SK-N-SH treated with all-trans-retinoic acid at 6 μM for 48 hours (cell line): ENCODE results near the gene IGSF22.
A peak's percentile ranks its signal among the peaks of the same experiment; 100 is the strongest.

Source experiments
- ATAC-seq: fragments of 200-7000 bp; cut with Tn5 transposase; 3 replicates; pipeline ENCODE4 v1.9.1; 2020; ENCODE audit warnings: mild to moderate bottlenecking, moderate library complexity
- ARNTL ChIP-seq: fragments of 450-650 bp; formaldehyde crosslinking; IDR thresholded peaks from 2 replicates; pipeline ENCODE4 v1.5.0; 2020; ENCODE audit warnings: low read depth, mild to moderate bottlenecking, moderate library complexity, borderline replicate concordance
- BACH2 ChIP-seq: fragments of 250-450 bp; sonication (Bioruptor Pico); IDR thresholded peaks from 2 replicates; pipeline ENCODE4 v1.9.0; 2021; ENCODE audit warnings: mild to moderate bottlenecking, borderline replicate concordance
- CSDC2 ChIP-seq: fragments of 250-450 bp; sonication (Bioruptor Pico); IDR thresholded peaks from 2 replicates; pipeline ENCODE4 v1.5.0; 2020; ENCODE audit warnings: mild to moderate bottlenecking, moderate library complexity
- ESRRG ChIP-seq: fragments of 250-450 bp; sonication (Bioruptor Pico); IDR thresholded peaks from 2 replicates; pipeline ENCODE4 v1.6.1; 2021; ENCODE audit warnings: mild to moderate bottlenecking
- GLIS3 ChIP-seq: fragments of 250-450 bp; sonication (Bioruptor Pico); IDR thresholded peaks from 2 replicates; pipeline ENCODE4 v1.5.0; 2020; ENCODE audit warnings: mild to moderate bottlenecking, moderate library complexity
- ISL1 ChIP-seq: fragments of 250-450 bp; sonication (Bioruptor Pico); IDR thresholded peaks from 2 replicates; pipeline ENCODE4 v2.1.2; 2022; ENCODE audit warnings: mild to moderate bottlenecking, moderate library complexity
- OSR1 ChIP-seq: fragments of 250-450 bp; sonication (Bioruptor Pico); IDR thresholded peaks from 2 replicates; pipeline ENCODE4 v1.8.0; 2022; ENCODE audit warnings: moderate library complexity, mild to moderate bottlenecking, inconsistent platforms
- PPARA ChIP-seq: fragments of 250-450 bp; sonication (Bioruptor Pico); IDR thresholded peaks from 2 replicates; pipeline ENCODE4 v1.5.0; 2020; ENCODE audit warnings: mild to moderate bottlenecking, borderline replicate concordance
- RARB ChIP-seq: fragments of 250-450 bp; sonication (Bioruptor Pico); IDR thresholded peaks from 2 replicates; pipeline ENCODE4 v1.8.0; 2021; ENCODE audit warnings: mild to moderate bottlenecking, moderate library complexity
- SNAI2 ChIP-seq: fragments of 250-450 bp; sonication (Bioruptor Pico); IDR thresholded peaks from 2 replicates; pipeline ENCODE4 v1.5.0; 2020; ENCODE audit warnings: mild to moderate bottlenecking, moderate library complexity
- TCF4 ChIP-seq: fragments of 250-450 bp; sonication (Bioruptor Pico); IDR thresholded peaks from 2 replicates; pipeline ENCODE4 v1.8.0; 2021; ENCODE audit warnings: mild to moderate bottlenecking, moderate library complexity, borderline replicate concordance
- TOX ChIP-seq: fragments of 250-450 bp; sonication (Bioruptor Pico); IDR thresholded peaks from 2 replicates; pipeline ENCODE4 v1.8.0; 2021; ENCODE audit warnings: mild to moderate bottlenecking, moderate library complexity, borderline replicate concordance
- ZC3H10 ChIP-seq: fragments of 250-450 bp; sonication (Bioruptor Pico); IDR thresholded peaks from 2 replicates; pipeline ENCODE4 v1.5.1; 2021; ENCODE audit warnings: mild to moderate bottlenecking, moderate library complexity
- ZFP3 ChIP-seq: fragments of 250-450 bp; sonication (Bioruptor Pico); IDR thresholded peaks from 2 replicates; pipeline ENCODE4 v1.5.0; 2020; ENCODE audit warnings: mild to moderate bottlenecking, moderate library complexity
- ZFP30 ChIP-seq: fragments of 450-650 bp; formaldehyde crosslinking; IDR thresholded peaks from 2 replicates; pipeline ENCODE4 v1.5.0; 2022; ENCODE audit warnings: mild to moderate bottlenecking, moderate library complexity
- ZNF565 ChIP-seq: fragments of 450-650 bp; formaldehyde crosslinking; conservative IDR thresholded peaks from 2 replicates; pipeline ENCODE4 v1.5.0; 2020; ENCODE audit warnings: low read depth, mild to moderate bottlenecking, moderate library complexity
- ZNF8 ChIP-seq: fragments of 450-650 bp; formaldehyde crosslinking; IDR thresholded peaks from 2 replicates; pipeline ENCODE4 v1.5.0; 2020; ENCODE audit warnings: mild to moderate bottlenecking, moderate library complexity
- TF ChIP-seq, protein P1 (sequence below): fragments of 250-450 bp; sonication (Bioruptor Pico); IDR thresholded peaks from 2 replicates; pipeline ENCODE4 v1.5.1; 2020; ENCODE audit warnings: low read depth, mild to moderate bottlenecking, moderate library complexity
- TF ChIP-seq, protein P2 (sequence below): fragments of 250-450 bp; sonication (Bioruptor Pico); IDR thresholded peaks from 2 replicates; pipeline ENCODE4 v1.8.0; 2021; ENCODE audit warnings: low read depth, mild to moderate bottlenecking, moderate library complexity, borderline replicate concordance
- TF ChIP-seq, protein P3 (sequence below): fragments of 250-450 bp; sonication (Bioruptor Pico); IDR thresholded peaks from 2 replicates; pipeline ENCODE4 v1.5.1; 2021; ENCODE audit warnings: mild to moderate bottlenecking, moderate library complexity
- TF ChIP-seq, protein P4 (sequence below): fragments of 250-450 bp; sonication (Bioruptor Pico); IDR thresholded peaks from 2 replicates; pipeline ENCODE4 v1.5.0; 2020; ENCODE audit warnings: mild to moderate bottlenecking, moderate library complexity

Gene IGSF22

DNA sequence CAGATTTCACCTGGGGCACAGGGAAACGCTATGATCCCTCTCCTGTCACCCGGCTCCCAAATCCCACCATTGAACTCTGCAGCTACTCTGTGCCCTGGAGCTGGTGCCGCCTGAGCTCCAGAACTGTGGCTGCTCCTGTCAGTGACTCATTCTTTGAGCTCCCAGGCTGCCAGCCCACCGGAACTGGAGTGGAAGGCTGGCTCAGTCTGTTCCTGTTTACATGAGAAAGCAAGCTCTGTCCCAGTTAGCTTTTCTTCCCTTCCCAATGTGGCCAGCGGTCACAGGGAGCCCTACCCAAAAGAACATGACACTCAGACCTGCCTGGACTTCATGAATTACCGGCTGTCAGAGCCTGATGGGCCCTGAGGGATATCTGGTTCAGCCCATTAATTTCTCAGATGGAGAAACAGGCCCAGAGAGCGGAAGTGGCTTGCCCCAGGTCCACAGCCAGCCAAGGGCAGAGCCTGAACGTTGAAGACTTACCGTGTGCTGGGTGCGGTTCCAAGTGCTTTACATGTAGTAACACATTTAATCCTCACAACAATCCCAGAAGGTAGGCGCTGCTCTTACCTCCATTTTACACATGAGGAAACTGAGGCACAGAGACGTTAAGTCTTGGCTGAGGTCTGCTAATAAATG is 23.8 kb upstream of the IGSF22 start:
- ATAC-seq, result peak; percentile 99
- no peak for TF ChIP-seq ARNTL
- TF ChIP-seq ESRRG (CRISPR knock-in tag), result no peak
- TF ChIP-seq OSR1 (CRISPR knock-in tag), result no peak
- no peak for TF ChIP-seq CSDC2 (CRISPR knock-in tag)
- no peak for TF ChIP-seq PPARA (CRISPR knock-in tag)
- TF ChIP-seq ZFP30 (CRISPR knock-in tag), result no peak
- TF ChIP-seq ZNF8, result no peak
- no peak for TF ChIP-seq TCF4
- TF ChIP-seq ZC3H10 (CRISPR knock-in tag), result no peak
- no peak for TF ChIP-seq TOX (CRISPR knock-in tag)

DNA sequence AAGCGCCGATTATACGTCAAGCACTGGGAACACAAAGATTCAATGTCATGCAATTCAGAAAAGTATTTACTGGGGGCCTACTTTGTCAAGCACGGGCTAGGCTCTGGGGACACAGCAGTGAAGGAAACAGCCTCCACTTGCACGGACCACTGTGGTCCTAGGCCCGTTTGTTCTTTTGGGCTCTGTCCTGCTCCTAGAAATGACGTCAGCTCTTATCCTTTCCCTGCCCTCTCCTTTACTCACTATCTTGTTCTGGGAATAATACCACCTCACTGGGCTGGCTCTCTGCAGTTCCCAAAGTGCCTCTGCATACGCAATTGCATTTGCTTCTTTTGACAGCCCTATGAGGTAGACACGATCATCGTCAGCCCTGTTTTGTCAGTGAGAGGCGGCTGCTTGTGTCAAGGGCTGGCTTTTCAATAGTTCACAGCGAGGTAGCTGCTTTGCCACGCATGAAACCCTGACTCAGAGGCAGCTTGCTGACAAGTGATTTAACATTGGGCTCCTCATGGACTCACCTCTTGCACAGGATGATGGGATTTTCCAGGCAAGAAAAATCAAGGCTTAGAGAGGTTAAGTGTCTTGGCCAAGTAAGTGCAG is 22.9 kb upstream of the IGSF22 start:
- 0 out of 3 replicates have a peak, but pooled peaks have one; percentile 20 for ATAC-seq
- TF ChIP-seq ZC3H10 (CRISPR knock-in tag) (no peak), CSDC2 (CRISPR knock-in tag) (no peak), GLIS3 (CRISPR knock-in tag) (no peak), TOX (CRISPR knock-in tag) (no peak; the same call in 1 of the 2 replicates), TCF4 (no peak), ISL1 (CRISPR knock-in tag) (no peak), RARB (no peak)

DNA sequence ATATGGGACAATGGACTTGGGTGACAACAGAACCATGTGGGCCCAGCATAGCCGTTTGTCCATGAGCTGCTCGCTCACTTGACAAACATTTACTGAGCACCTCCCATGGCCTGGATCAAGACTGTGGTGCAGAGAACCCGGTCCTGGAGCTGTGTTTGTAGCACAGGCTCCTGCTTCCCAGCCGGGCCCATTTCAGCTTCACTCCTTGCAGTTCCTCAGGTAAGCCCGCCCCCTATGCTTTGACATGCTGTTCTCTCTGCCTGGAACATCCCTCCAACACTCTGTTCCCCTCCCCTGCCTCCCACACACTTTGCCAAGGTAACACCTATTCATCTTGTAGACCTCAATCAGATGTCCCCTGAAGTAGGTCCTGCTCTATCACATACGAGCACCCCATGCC is 19.3 kb upstream of the IGSF22 start:
- ATAC-seq, result no peak
- no peak for TF ChIP-seq ZC3H10 (CRISPR knock-in tag)
- TF ChIP-seq, protein P1, sequence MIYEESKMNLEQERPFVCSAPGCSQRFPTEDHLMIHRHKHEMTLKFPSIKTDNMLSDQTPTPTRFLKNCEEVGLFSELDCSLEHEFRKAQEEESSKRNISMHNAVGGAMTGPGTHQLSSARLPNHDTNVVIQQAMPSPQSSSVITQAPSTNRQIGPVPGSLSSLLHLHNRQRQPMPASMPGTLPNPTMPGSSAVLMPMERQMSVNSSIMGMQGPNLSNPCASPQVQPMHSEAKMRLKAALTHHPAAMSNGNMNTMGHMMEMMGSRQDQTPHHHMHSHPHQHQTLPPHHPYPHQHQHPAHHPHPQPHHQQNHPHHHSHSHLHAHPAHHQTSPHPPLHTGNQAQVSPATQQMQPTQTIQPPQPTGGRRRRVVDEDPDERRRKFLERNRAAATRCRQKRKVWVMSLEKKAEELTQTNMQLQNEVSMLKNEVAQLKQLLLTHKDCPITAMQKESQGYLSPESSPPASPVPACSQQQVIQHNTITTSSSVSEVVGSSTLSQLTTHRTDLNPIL (CRISPR knock-in tag), result no peak

DNA sequence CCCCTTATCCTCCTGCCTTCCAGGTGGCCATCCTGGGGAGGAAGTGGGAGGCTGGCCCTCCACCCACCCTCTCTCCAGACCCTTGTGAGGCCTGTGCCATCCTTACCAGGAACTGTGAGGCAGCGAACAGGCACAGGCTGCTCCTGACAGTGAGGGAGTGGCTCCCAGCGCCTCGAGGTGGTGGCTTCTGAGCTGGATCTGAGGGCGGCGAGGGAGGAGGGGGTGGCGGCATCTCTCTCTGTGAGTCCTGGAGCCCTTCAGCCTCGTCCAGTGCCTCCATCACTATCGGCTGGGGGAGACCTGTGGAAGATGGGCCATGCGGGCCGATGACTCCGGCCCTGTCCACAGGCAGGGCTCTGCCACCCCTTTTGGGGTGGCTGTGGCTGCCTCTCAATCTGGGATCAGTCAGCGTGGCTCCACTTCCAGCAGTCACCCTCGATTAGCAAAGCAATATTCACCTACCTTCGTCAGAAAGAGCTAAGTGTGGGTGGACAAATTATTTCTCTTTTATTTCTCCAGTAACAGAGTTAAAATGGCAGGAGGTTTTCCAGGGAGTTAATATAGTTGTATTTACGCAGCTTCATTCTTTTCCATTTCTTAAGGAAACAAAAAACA is 18.0 kb upstream of the IGSF22 start:
- no peak for ATAC-seq
- TF ChIP-seq ZC3H10 (CRISPR knock-in tag) (no peak), ARNTL (no peak), ESRRG (CRISPR knock-in tag) (no peak), ZFP30 (CRISPR knock-in tag) (no peak), BACH2 (CRISPR knock-in tag) (no peak), ZNF565 (no peak), ZFP3 (CRISPR knock-in tag) (no peak), OSR1 (CRISPR knock-in tag) (no peak), PPARA (CRISPR knock-in tag) (no peak), ZNF8 (no peak), TCF4 (no peak), CSDC2 (CRISPR knock-in tag) (no peak), SNAI2 (CRISPR knock-in tag) (no peak)

DNA sequence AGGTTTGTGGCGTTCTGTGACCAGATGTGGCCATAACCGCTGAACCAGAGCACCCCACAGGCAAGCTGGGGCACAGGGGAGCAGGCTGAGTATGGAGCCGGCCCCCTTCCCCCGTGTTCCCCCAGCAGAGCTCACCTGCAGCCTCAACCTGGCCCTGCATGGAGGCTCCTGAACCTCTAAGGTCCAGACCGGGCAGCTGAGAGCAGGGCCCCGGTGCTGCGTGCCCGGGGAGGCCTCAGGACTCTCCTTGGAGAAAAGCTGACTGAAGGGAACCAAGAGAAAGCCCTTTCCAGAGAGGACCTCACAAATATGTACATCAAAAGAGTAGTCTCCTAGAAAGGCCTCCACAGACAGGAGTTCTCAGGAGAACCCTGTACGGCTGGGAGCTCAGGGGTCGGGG is 17.4 kb upstream of the IGSF22 start:
- no peak for ATAC-seq

More for the DNA sequence above, 17.4 kb upstream of the IGSF22 start:
- TF ChIP-seq OSR1 (CRISPR knock-in tag) (no peak), ZFP3 (CRISPR knock-in tag) (no peak), GLIS3 (CRISPR knock-in tag) (no peak), BACH2 (CRISPR knock-in tag) (no peak), ZC3H10 (CRISPR knock-in tag) (no peak), ISL1 (CRISPR knock-in tag) (no peak), TCF4 (no peak), CSDC2 (CRISPR knock-in tag) (no peak), ARNTL (no peak), RARB (no peak), SNAI2 (CRISPR knock-in tag) (no peak), ZFP30 (CRISPR knock-in tag) (no peak), ESRRG (CRISPR knock-in tag) (no peak)
- TF ChIP-seq, protein P2, sequence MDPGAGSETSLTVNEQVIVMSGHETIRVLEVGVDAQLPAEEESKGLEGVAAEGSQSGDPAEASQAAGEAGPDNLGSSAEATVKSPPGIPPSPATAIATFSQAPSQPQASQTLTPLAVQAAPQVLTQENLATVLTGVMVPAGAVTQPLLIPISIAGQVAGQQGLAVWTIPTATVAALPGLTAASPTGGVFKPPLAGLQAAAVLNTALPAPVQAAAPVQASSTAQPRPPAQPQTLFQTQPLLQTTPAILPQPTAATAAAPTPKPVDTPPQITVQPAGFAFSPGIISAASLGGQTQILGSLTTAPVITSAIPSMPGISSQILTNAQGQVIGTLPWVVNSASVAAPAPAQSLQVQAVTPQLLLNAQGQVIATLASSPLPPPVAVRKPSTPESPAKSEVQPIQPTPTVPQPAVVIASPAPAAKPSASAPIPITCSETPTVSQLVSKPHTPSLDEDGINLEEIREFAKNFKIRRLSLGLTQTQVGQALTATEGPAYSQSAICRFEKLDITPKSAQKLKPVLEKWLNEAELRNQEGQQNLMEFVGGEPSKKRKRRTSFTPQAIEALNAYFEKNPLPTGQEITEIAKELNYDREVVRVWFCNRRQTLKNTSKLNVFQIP, result no peak
- TF ChIP-seq, protein P3, sequence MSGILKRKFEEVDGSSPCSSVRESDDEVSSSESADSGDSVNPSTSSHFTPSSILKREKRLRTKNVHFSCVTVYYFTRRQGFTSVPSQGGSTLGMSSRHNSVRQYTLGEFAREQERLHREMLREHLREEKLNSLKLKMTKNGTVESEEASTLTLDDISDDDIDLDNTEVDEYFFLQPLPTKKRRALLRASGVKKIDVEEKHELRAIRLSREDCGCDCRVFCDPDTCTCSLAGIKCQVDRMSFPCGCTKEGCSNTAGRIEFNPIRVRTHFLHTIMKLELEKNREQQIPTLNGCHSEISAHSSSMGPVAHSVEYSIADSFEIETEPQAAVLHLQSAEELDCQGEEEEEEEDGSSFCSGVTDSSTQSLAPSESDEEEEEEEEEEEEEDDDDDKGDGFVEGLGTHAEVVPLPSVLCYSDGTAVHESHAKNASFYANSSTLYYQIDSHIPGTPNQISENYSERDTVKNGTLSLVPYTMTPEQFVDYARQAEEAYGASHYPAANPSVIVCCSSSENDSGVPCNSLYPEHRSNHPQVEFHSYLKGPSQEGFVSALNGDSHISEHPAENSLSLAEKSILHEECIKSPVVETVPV (CRISPR knock-in tag), result no peak
- TF ChIP-seq, protein P4, sequence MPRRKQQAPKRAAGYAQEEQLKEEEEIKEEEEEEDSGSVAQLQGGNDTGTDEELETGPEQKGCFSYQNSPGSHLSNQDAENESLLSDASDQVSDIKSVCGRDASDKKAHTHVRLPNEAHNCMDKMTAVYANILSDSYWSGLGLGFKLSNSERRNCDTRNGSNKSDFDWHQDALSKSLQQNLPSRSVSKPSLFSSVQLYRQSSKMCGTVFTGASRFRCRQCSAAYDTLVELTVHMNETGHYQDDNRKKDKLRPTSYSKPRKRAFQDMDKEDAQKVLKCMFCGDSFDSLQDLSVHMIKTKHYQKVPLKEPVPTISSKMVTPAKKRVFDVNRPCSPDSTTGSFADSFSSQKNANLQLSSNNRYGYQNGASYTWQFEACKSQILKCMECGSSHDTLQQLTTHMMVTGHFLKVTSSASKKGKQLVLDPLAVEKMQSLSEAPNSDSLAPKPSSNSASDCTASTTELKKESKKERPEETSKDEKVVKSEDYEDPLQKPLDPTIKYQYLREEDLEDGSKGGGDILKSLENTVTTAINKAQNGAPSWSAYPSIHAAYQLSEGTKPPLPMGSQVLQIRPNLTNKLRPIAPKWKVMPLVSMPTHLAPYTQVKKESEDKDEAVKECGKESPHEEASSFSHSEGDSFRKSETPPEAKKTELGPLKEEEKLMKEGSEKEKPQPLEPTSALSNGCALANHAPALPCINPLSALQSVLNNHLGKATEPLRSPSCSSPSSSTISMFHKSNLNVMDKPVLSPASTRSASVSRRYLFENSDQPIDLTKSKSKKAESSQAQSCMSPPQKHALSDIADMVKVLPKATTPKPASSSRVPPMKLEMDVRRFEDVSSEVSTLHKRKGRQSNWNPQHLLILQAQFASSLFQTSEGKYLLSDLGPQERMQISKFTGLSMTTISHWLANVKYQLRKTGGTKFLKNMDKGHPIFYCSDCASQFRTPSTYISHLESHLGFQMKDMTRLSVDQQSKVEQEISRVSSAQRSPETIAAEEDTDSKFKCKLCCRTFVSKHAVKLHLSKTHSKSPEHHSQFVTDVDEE (CRISPR knock-in tag), result no peak
